PC-3 (cell line): Measurements from ENCODE around the gene TRIP12. TPM values are rescaled to one million over a fixed set of nuclear protein-coding genes. Genes with fewer than 3 reads are reported as not detected.
"Not testable (repeated sequence)": the region's sequence is repeated elsewhere in the genome, so short reads cannot be mapped to it uniquely, and the experiment has no call there.

Source experiments
- ATAC-seq: fragments of 200-7000 bp; cut with Tn5 transposase; 2 replicates; pipeline ENCODE4 v1.9.1; 2020; ENCODE audit warnings: mild to moderate bottlenecking, moderate library complexity
- BruUV-seq: library from RNA; stranded (reverse); fragments of 400-500 nt; replicated peaks from 2 replicates; lab custom pipeline; 2021; lab: Mats Ljungman, UMichigan
- CTCF ChIA-PET: fragments of 300-600 bp; sonication (Branson Sonifier 250); formaldehyde crosslinking; loops from one replicate; lab custom pipeline; 2022; ENCODE audit warnings: antibody characterized with exemption; lab: Charles Lee
- POLR2A ChIA-PET: fragments of 300-600 bp; sonication (Branson Sonifier 250); formaldehyde crosslinking; loops from one replicate; lab custom pipeline; 2022; ENCODE audit warnings: antibody characterized with exemption; ENCODE audit not compliant: unreplicated experiment; lab: Charles Lee
- DNase-seq: peaks from one replicate; pipeline ENCODE4 v3.0.0-alpha.2; 2015
- H2AFZ ChIP-seq: fragments of 300-600 bp; sonication (generic); 2 replicates; pipeline ENCODE4 v1.6.0; 2016; ENCODE audit warnings: antibody characterized with exemption, low read length
- H3F3A ChIP-seq: fragments of 300-600 bp; sonication (generic); one replicate; pipeline ENCODE4 v1.6.0; 2017; ENCODE audit warnings: antibody characterized with exemption, low read length, control low read depth, mild to moderate bottlenecking; ENCODE audit not compliant: unreplicated experiment
- H3K27ac ChIP-seq: fragments of 300-600 bp; sonication (generic); 2 replicates; pipeline ENCODE4 v1.5.1; 2016; ENCODE audit warnings: mild to moderate bottlenecking, low read length
- H3K27me3 ChIP-seq: fragments of 300-600 bp; sonication (generic); 2 replicates; pipeline ENCODE4 v1.6.1; 2016; ENCODE audit warnings: low read length, mixed read lengths
- H3K36me3 ChIP-seq: fragments of 300-600 bp; sonication (generic); 2 replicates; pipeline ENCODE4 v1.6.1; 2016; ENCODE audit warnings: low read depth, mixed run types, low read length, mixed read lengths
- H3K4me1 ChIP-seq: fragments of 300-600 bp; sonication (generic); 2 replicates; pipeline ENCODE4 v1.5.1; 2016; ENCODE audit warnings: low read length; ENCODE audit not compliant: insufficient read depth
- H3K4me2 ChIP-seq: fragments of 300-600 bp; sonication (generic); 2 replicates; pipeline ENCODE4 v1.6.0; 2016; ENCODE audit warnings: low read length
- H3K4me3 ChIP-seq: fragments of 300-600 bp; sonication (generic); 2 replicates; pipeline ENCODE4 v1.5.1; 2016; ENCODE audit warnings: mild to moderate bottlenecking, low read length, mixed read lengths
- H3K79me2 ChIP-seq: fragments of 300-600 bp; sonication (generic); 2 replicates; pipeline ENCODE4 v1.6.1; 2017; ENCODE audit warnings: low read length, mixed read lengths
- H3K9ac ChIP-seq: fragments of 300-600 bp; sonication (generic); 2 replicates; pipeline ENCODE4 v1.6.0; 2016; ENCODE audit warnings: mild to moderate bottlenecking, low read length
- H3K9me2 ChIP-seq: fragments of 300-600 bp; sonication (generic); replicated peaks from 2 replicates; pipeline ENCODE4 v1.6.1; 2016; ENCODE audit warnings: mixed run types, low read length, mixed read lengths
- H3K9me3 ChIP-seq: fragments of 300-600 bp; sonication (generic); 2 replicates; pipeline ENCODE4 v1.6.1; 2016; ENCODE audit warnings: low read length, mixed read lengths
- H4K20me1 ChIP-seq: fragments of 300-600 bp; sonication (generic); 2 replicates; pipeline ENCODE4 v1.6.1; 2016; ENCODE audit warnings: low read length, mixed read lengths
- EZH2 ChIP-seq: fragments of 300-600 bp; sonication (generic); IDR thresholded peaks from one replicate; pipeline ENCODE4 v1.6.1; 2017; ENCODE audit warnings: antibody characterized with exemption, mild to moderate bottlenecking, low read length; ENCODE audit not compliant: unreplicated experiment
- EZH2phosphoT487 ChIP-seq: fragments of 300-600 bp; sonication (generic); IDR thresholded peaks from 2 replicates; pipeline ENCODE4 v1.6.1; 2018; ENCODE audit warnings: mild to moderate bottlenecking, antibody characterized with exemption, low read length, borderline replicate concordance
- intact Hi-C: fragments of 100-400 bp; cut with micrococcal nuclease; formaldehyde crosslinking; loops from 2 replicates; pipeline ENCODE4 v1.9.0; 2023
- total RNA-seq: library from RNA; depleted of rRNA; stranded (reverse); fragments of >200 nt; gene quantifications from 2 replicates; pipeline ENCODE4 v1.2.3, GENCODE V29; 2014
- TF ChIP-seq, protein P1 (sequence below): fragments of 300-600 bp; sonication (generic); conservative IDR thresholded peaks from 2 replicates; pipeline ENCODE4 v1.5.1; 2017; ENCODE audit warnings: antibody characterized with exemption, low read depth, mild to moderate bottlenecking, low read length

The TRIP12 gene
- total RNA-seq, 1 experiment from 2014 or later, result 113 TPM

GRCh38 chr2:229725716-229726574 lies 195.9 kb downstream of the TRIP12 start:
- Histone ChIP-seq H3K27ac (peak overlapping the region; percentile 67), H3K4me3 (no peak overlapping the region), H3K4me1 (peaks cover 15% of the 10 kb centered on the region), H3K9me2 (no peaks in the 10 kb centered on the region), H3K4me2 (peak overlapping the region; percentile 48; the same call in 1 of the 2 replicates), H3K79me2 (no peaks in the 10 kb centered on the region), H3K27me3 (no peaks in the 10 kb centered on the region), H3F3A (no peaks in the 10 kb centered on the region), H3K9me3 (no peaks in the 10 kb centered on the region), H4K20me1 (no peaks in the 10 kb centered on the region), H2AFZ (no peak overlapping the region), H3K36me3 (no peaks in the 10 kb centered on the region), H3K9ac (peak overlapping the region; percentile 36)
- no peak for TF ChIP-seq EZH2
- TF ChIP-seq, protein P1, sequence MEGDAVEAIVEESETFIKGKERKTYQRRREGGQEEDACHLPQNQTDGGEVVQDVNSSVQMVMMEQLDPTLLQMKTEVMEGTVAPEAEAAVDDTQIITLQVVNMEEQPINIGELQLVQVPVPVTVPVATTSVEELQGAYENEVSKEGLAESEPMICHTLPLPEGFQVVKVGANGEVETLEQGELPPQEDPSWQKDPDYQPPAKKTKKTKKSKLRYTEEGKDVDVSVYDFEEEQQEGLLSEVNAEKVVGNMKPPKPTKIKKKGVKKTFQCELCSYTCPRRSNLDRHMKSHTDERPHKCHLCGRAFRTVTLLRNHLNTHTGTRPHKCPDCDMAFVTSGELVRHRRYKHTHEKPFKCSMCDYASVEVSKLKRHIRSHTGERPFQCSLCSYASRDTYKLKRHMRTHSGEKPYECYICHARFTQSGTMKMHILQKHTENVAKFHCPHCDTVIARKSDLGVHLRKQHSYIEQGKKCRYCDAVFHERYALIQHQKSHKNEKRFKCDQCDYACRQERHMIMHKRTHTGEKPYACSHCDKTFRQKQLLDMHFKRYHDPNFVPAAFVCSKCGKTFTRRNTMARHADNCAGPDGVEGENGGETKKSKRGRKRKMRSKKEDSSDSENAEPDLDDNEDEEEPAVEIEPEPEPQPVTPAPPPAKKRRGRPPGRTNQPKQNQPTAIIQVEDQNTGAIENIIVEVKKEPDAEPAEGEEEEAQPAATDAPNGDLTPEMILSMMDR, result no peak
- intact Hi-C loops, result no loop called here
- DNase-seq (peak; percentile 80), ATAC-seq (peak; percentile 85)
- no TSS peak for BruUV-seq
- ChIA-PET POLR2A (no interaction called here), CTCF (no interaction called here)

DNA sequence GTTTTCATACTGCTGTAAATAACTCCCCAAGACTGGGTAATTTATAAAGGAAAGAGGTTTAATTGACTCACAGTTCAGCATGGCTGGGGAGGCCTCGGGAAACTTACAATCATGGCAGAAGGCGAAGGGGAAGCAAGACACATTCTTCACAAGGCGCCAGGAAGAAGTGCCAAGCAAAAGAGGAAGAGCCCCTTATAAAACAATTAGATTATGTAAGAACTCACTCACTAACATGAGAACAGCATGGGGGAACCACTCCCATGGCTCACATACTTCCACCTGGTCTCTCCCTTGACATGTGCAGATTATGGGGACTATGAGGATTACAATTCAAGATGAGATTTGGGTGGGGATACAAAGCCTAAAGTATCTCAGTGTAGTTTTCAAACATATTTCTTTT lies 198.6 kb downstream of the TRIP12 start:
- ATAC-seq, H3K9me2 ChIP-seq: not testable (repeated sequence)

DNA sequence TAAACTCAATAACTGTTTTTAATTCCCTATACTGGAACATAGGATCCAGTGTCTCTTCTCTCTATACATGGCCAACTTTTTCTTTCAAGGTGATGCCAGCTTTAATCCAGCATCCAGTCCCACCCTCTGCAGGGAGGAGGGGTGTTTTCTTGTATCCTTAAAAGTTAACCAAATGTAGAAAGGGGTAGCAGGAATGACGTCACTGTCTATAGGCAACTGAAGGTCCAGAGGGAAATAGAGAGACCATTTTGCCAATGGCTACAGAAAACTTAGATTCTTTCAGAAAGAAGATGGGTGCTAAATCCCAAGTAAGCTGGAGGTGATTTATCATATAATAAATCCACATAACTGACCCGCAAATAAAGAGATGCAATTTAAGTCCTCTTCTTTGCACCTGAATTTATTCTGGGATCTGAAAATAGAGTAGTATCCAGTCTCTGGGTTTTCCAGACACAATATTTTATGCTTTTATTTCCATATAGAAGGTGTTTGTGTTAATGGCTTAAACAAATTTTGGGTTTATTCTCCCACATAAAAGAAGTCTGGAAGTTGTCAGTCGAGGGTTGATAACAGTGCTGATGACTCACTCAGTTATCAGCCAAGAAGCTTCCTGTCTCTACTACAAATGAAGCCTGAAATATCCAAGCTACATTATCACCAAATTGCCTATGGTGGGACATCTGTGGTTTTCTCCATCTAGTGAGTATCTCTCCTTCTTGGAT lies 201.7 kb downstream of the TRIP12 start:
- Histone ChIP-seq H3K4me2 (no peak overlapping the region), H2AFZ (no peak overlapping the region), H3K9me3 (no peaks in the 10 kb centered on the region), H3K9me2 (no peaks in the 10 kb centered on the region), H3K9ac (no peak overlapping the region), H3K4me3 (no peak overlapping the region), H3K36me3 (no peaks in the 10 kb centered on the region), H3F3A (no peaks in the 10 kb centered on the region), H3K27ac (no peak overlapping the region), H4K20me1 (no peaks in the 10 kb centered on the region), H3K79me2 (no peaks in the 10 kb centered on the region), H3K27me3 (no peaks in the 10 kb centered on the region), H3K4me1 (no peaks in the 10 kb centered on the region)
- intact Hi-C loops, result loop anchor here (5.0 to 10.0 kb wide), 3 partner anchors 78 to 1825 kb away; no protein-coding TSS in a partner anchor
- TF ChIP-seq EZH2 (no peak), EZH2phosphoT487 (no peak)
- TF ChIP-seq, protein P1, result no peak
- DNase-seq (no peak), ATAC-seq (no peak)
- no TSS peak for BruUV-seq
- ChIA-PET CTCF (no interaction called here), POLR2A (no interaction called here)

More for the DNA sequence above, 198.6 kb downstream of the TRIP12 start:
- POLR2A ChIA-PET, CTCF ChIA-PET, H3K36me3 ChIP-seq, H3K27ac ChIP-seq, H2AFZ ChIP-seq, H3K79me2 ChIP-seq, intact Hi-C loops, H3K4me3 ChIP-seq, H3K4me2 ChIP-seq, H3K9ac ChIP-seq, H4K20me1 ChIP-seq, BruUV-seq, H3K27me3 ChIP-seq, DNase-seq, H3F3A ChIP-seq, H3K9me3 ChIP-seq: not testable (repeated sequence)
- H3K4me1 ChIP-seq, result peaks cover 13% of the 10 kb centered on the region
